Mucosa of rectum (tissue), 2 donors: ENCODE measurements around the gene SMPDL3A.
"Not testable (repeated sequence)": the region's sequence is repeated elsewhere in the genome, so short reads cannot be mapped to it uniquely, and the experiment has no call there.

Source experiments
- H3K27ac ChIP-seq, 2 donors: one replicate each; pipeline ENCODE4 v1.7.0; 2013; ENCODE audit warnings: inconsistent platforms in 2 of 2, low read depth in 2 of 2, low read length in 2 of 2
- H3K27me3 ChIP-seq, 2 donors: one replicate each; pipeline ENCODE4 v1.7.0; 2013; ENCODE audit warnings: low read length in 2 of 2; ENCODE audit not compliant: control insufficient read depth in 2 of 2, insufficient read depth in 2 of 2
- H3K36me3 ChIP-seq, 2 donors: one replicate each; pipeline ENCODE4 v1.7.0; 2013; ENCODE audit warnings: low read length in 2 of 2; ENCODE audit not compliant: control insufficient read depth in 2 of 2, insufficient read depth in 2 of 2
- H3K4me1 ChIP-seq, 2 donors: one replicate each; pipeline ENCODE4 v1.7.0; 2013; ENCODE audit warnings: low read length in 2 of 2, mild to moderate bottlenecking in 1 of 2; ENCODE audit not compliant: control insufficient read depth in 2 of 2, insufficient read depth in 2 of 2
- H3K4me3 ChIP-seq, 2 donors: one replicate each; pipeline ENCODE4 v1.7.0; 2013; ENCODE audit warnings: low read length in 2 of 2
- H3K9ac ChIP-seq, 2 donors: one replicate each; pipeline ENCODE4 v1.7.0; 2013; ENCODE audit warnings: low read length in 2 of 2, low read depth in 1 of 2, mild to moderate bottlenecking in 1 of 2
- H3K9me3 ChIP-seq, 2 donors: one replicate each; pipeline ENCODE4 v1.7.0; 2013; ENCODE audit warnings: low read length in 2 of 2; ENCODE audit not compliant: control insufficient read depth in 2 of 2
- donor health status: healthy.
- donor health status: Normal muscosa, but diverticular disease.

The SMPDL3A gene, protein sequence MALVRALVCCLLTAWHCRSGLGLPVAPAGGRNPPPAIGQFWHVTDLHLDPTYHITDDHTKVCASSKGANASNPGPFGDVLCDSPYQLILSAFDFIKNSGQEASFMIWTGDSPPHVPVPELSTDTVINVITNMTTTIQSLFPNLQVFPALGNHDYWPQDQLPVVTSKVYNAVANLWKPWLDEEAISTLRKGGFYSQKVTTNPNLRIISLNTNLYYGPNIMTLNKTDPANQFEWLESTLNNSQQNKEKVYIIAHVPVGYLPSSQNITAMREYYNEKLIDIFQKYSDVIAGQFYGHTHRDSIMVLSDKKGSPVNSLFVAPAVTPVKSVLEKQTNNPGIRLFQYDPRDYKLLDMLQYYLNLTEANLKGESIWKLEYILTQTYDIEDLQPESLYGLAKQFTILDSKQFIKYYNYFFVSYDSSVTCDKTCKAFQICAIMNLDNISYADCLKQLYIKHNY

DNA sequence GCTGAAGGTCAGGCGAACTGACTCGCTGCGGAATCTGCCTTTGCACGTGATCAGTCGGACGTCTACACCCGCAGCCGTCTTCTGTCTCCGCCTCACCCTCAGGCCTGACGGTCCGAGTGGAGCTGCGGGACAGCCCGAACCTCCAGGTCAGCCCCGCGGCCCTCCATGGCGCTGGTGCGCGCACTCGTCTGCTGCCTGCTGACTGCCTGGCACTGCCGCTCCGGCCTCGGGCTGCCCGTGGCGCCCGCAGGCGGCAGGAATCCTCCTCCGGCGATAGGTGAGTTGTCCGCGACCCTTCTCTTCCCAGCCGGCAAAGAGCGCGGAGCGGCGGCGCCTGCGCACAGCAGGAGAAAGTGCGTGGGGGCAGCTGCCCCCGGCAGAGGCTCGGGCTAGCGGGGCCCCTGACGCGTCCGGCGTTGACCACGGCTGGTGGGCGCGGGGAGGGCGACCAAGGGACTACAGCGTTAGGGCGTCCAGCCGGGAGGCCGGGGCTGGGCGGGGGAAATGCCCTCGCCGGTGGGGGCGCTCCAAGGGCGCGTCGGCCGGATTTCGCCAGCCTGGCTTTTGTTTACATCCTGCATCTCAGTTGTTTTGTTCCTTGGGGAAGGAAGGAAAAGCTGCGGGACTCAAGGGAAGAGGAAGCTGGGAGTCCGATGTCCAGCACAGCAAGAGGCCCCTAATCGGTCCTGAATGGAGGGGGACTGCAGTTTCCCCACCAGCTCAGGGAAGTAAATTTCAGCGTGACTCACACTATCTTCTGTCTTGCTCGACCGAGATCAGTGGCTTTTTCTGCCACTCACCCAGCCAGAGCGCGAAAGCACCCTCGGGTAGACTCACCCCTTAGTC is at the start of gene SMPDL3A:
Gene SMPDL3A, plus strand, starts transcription at position 77 of the 846 bp plus-strand sequence. Its CDS starts 89 bp downstream, at position 166.
- Histone ChIP-seq H3K27me3 (no peaks in the 10 kb centered on the region), H3K4me3 (peak within 1 kb of the TSS; percentile 97 to 98), H3K36me3 (no peaks in the 10 kb centered on the region), H3K9ac (peak within 1 kb of the TSS; percentile 90 to 99), H3K9me3 (no peaks in the 10 kb centered on the region), H3K4me1 (peaks cover 22 to 43% of the 10 kb centered on the region in 2 donors), H3K27ac (peak within 1 kb of the TSS; percentile 93 to 99)

DNA sequence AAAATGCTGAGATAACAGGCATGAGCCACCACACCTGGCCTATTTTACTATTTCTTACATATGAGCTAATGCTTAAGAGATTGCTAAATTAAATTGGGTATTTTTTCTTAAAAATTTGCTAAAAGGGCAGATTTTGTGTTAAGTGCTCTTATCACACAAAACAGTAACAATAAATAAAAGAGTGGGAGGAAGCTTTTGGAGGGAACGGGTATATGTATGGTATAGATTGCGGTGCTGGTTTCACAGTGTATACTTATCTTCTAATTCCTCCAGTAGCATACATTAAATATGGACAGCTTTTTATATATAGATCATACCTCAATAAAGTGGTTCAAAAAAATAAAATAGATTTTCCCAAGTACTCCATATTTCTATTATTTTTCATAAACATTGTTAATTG is 49.0 kb upstream of the SMPDL3A start:
- H3K4me1 ChIP-seq = no peaks in the 10 kb centered on the region
- no peak overlapping the region for H3K4me3 ChIP-seq
- no peaks in the 10 kb centered on the region for H3K27me3 ChIP-seq
- no peak overlapping the region for H3K9ac ChIP-seq
- no peak overlapping the region for H3K27ac ChIP-seq
- H3K36me3 ChIP-seq = no peaks in the 10 kb centered on the region
- H3K9me3 ChIP-seq = no peaks in the 10 kb centered on the region

DNA sequence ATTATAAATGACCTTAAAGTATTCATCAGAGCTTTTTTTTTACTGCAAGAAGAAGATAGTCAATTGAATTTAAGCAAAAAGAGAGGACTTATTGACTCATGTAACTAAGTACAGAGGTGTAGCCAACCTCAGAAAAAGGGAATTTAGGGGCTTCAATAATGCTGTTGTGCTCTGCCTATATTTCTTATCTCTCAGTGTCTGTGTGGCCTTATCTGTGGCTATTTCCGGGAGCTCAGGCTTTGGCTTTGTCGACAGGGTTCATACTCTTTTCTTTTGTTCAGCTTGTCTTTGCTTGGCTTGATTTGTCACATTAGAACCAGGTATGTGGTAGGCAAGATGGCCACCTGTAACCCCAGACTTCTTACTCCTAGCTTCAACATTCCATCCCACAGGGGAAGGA is 48.1 kb upstream of the SMPDL3A start:
- no peaks in the 10 kb centered on the region for H3K9me3 ChIP-seq
- H3K27me3 ChIP-seq = peaks cover 0 to 2% of the 10 kb centered on the region in 2 donors
- H3K9ac ChIP-seq = no peak overlapping the region
- no peaks in the 10 kb centered on the region for H3K36me3 ChIP-seq
- no peak overlapping the region for H3K27ac ChIP-seq
- no peak overlapping the region for H3K4me3 ChIP-seq
- no peaks in the 10 kb centered on the region for H3K4me1 ChIP-seq

- H3K4me1 ChIP-seq, H3K27ac ChIP-seq, H3K36me3 ChIP-seq, H3K4me3 ChIP-seq, H3K9ac ChIP-seq, H3K27me3 ChIP-seq, H3K9me3 ChIP-seq: not testable (repeated sequence)
These were observed 44.8 kb upstream of the SMPDL3A start for GRCh38 chr6:122744247-122744646.

GRCh38 chr6:122744856-122745255 is 44.2 kb upstream of the SMPDL3A start:
- not testable (repeated sequence) for H3K9ac ChIP-seq, H3K27ac ChIP-seq

GRCh38 chr6:122746688-122747087 is 42.4 kb upstream of the SMPDL3A start:
- Histone ChIP-seq H3K36me3 (no peaks in the 10 kb centered on the region), H3K27ac (no peak overlapping the region), H3K27me3 (peaks cover 0 to 2% of the 10 kb centered on the region in 2 donors), H3K4me1 (peaks cover 0 to 8% of the 10 kb centered on the region in 2 donors), H3K9ac (no peak overlapping the region), H3K4me3 (no peak overlapping the region), H3K9me3 (no peaks in the 10 kb centered on the region)

More at GRCh38 chr6:122744856-122745255, 44.2 kb upstream of the SMPDL3A start:
- H3K4me3 ChIP-seq, H3K27me3 ChIP-seq, H3K9me3 ChIP-seq, H3K4me1 ChIP-seq, H3K36me3 ChIP-seq: not testable (repeated sequence)

- no peak overlapping the region for H3K27ac ChIP-seq
- H3K36me3 ChIP-seq = no peaks in the 10 kb centered on the region
- no peak overlapping the region for H3K4me3 ChIP-seq
- peaks cover 0 to 8% of the 10 kb centered on the region in 2 donors for H3K4me1 ChIP-seq
- H3K27me3 ChIP-seq = peaks cover 0 to 2% of the 10 kb centered on the region in 2 donors
- H3K9ac ChIP-seq = no peak overlapping the region
- no peaks in the 10 kb centered on the region for H3K9me3 ChIP-seq
These were observed 41.5 kb upstream of the SMPDL3A start for GRCh38 chr6:122747573-122747972.

- not testable (repeated sequence) for H3K27ac ChIP-seq, H3K36me3 ChIP-seq, H3K9me3 ChIP-seq, H3K27me3 ChIP-seq, H3K4me3 ChIP-seq, H3K4me1 ChIP-seq, H3K9ac ChIP-seq
These were observed 40.1 kb upstream of the SMPDL3A start for GRCh38 chr6:122748945-122749344.

DNA sequence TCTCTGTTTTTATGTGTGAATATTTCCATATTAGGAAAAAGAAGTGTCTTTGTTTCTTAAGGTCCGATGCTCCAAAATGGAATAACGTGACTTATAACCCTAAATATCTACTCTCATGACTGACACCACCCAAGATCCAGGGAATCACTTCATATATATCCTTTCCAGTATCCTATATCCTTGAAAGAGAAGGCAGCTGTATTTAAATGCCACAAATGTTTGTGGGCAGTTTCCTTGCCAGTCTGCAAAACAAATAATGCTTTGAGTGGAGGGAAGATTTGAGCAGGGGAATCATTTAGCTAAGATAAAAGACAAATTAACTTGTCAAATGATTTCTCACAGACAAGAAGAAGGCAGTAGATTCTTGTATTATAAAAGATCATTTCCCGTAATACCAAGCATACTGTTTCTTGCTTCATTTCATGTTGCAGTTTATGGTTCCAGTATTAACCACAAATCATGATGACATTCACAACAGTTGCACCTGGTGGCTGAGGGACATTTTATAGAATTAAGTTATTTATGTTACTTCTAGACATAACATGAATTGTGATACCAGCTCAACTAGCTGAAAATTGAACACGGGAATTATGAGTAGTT is 39.5 kb upstream of the SMPDL3A start:
- H3K27me3 ChIP-seq = peaks cover 0 to 2% of the 10 kb centered on the region in 2 donors
- H3K4me3 ChIP-seq = no peak overlapping the region
- no peak overlapping the region for H3K9ac ChIP-seq
- H3K36me3 ChIP-seq = no peaks in the 10 kb centered on the region
- no peak overlapping the region for H3K27ac ChIP-seq
- H3K9me3 ChIP-seq = no peaks in the 10 kb centered on the region
- peaks cover 0 to 8% of the 10 kb centered on the region in 2 donors for H3K4me1 ChIP-seq

GRCh38 chr6:122751326-122751725 is 37.7 kb upstream of the SMPDL3A start:
- H3K9ac ChIP-seq = no peak overlapping the region
- no peaks in the 10 kb centered on the region for H3K36me3 ChIP-seq
- H3K9me3 ChIP-seq = no peaks in the 10 kb centered on the region
- H3K4me1 ChIP-seq = peaks cover 0 to 8% of the 10 kb centered on the region in 2 donors
- no peak overlapping the region for H3K27ac ChIP-seq
- H3K27me3 ChIP-seq = no peaks in the 10 kb centered on the region
- H3K4me3 ChIP-seq = no peak overlapping the region
